HEK293T (cell line): ENCODE results near the gene ANXA6.

Experiments used
- CTCF ChIA-PET: fragments of 350-600 bp; formaldehyde crosslinking; extraction: SDS; loops from one replicate; lab custom pipeline; 2021; ENCODE audit warnings: antibody characterized with exemption, inconsistent platforms; lab: Yijun Ruan, JAX
- POLR2A ChIA-PET: fragments of 350-600 bp; formaldehyde crosslinking; extraction: SDS; loops from one replicate; lab custom pipeline; 2020; ENCODE audit warnings: antibody characterized with exemption, inconsistent platforms; lab: Yijun Ruan, JAX
- DNase-seq: peaks from one replicate; pipeline ENCODE4 v3.0.0; 2012; ENCODE audit warnings: mixed read lengths; ENCODE audit errors: extremely low spot score
- ARNT ChIP-seq: fragments of 450-650 bp; IDR thresholded peaks from 2 replicates; pipeline ENCODE4 v1.6.1; 2017; ENCODE audit warnings: mild to moderate bottlenecking
- BHLHE40 ChIP-seq: fragments of 450-650 bp; IDR thresholded peaks from 2 replicates; pipeline ENCODE4 v1.6.1; 2016; ENCODE audit warnings: mild to moderate bottlenecking, moderate library complexity, borderline replicate concordance
- CTBP1 ChIP-seq: fragments of 450-650 bp; IDR thresholded peaks from 2 replicates; pipeline ENCODE4 v1.6.1; 2016; ENCODE audit warnings: borderline replicate concordance
- ELF4 ChIP-seq: fragments of 450-650 bp; IDR thresholded peaks from 2 replicates; pipeline ENCODE4 v1.6.1; 2017; ENCODE audit warnings: antibody characterized with exemption
- FOXA1 ChIP-seq: fragments of 450-650 bp; IDR thresholded peaks from 2 replicates; pipeline ENCODE4 v1.6.1; 2016; ENCODE audit warnings: mild to moderate bottlenecking
- FOXK2 ChIP-seq: fragments of 450-650 bp; IDR thresholded peaks from 2 replicates; pipeline ENCODE4 v1.6.1; 2016; ENCODE audit warnings: mild to moderate bottlenecking
- FOXM1 ChIP-seq: fragments of 450-650 bp; IDR thresholded peaks from 2 replicates; pipeline ENCODE4 v1.6.1; 2017; ENCODE audit warnings: mild to moderate bottlenecking, borderline replicate concordance
- HDGF ChIP-seq: fragments of 450-650 bp; IDR thresholded peaks from 2 replicates; pipeline ENCODE4 v1.6.1; 2017; ENCODE audit warnings: antibody characterized with exemption, borderline replicate concordance
- L3MBTL2 ChIP-seq: fragments of 450-650 bp; conservative IDR thresholded peaks from 2 replicates; pipeline ENCODE4 v1.6.1; 2016; ENCODE audit warnings: mild to moderate bottlenecking
- LEF1 ChIP-seq: fragments of 450-650 bp; IDR thresholded peaks from 2 replicates; pipeline ENCODE4 v1.6.1; 2017; ENCODE audit warnings: mild to moderate bottlenecking, borderline replicate concordance
- NFRKB ChIP-seq: fragments of 450-650 bp; IDR thresholded peaks from 2 replicates; pipeline ENCODE4 v1.6.1; 2016; ENCODE audit warnings: mild to moderate bottlenecking, moderate library complexity
- SP1 ChIP-seq: fragments of 450-650 bp; IDR thresholded peaks from 2 replicates; pipeline ENCODE4 v1.6.1; 2017
- SUZ12 ChIP-seq: fragments of 450-650 bp; IDR thresholded peaks from 2 replicates; pipeline ENCODE4 v1.6.1; 2016; ENCODE audit warnings: mild to moderate bottlenecking
- TARDBP ChIP-seq: fragments of 450-650 bp; IDR thresholded peaks from 2 replicates; pipeline ENCODE4 v1.6.1; 2016
- ZNF384 ChIP-seq: fragments of 450-650 bp; IDR thresholded peaks from 2 replicates; pipeline ENCODE4 v1.6.1; 2016
- TF ChIP-seq, protein P1 (sequence below): fragments of 450-650 bp; IDR thresholded peaks from 2 replicates; pipeline ENCODE4 v1.6.1; 2016

ANXA6 gene

DNA sequence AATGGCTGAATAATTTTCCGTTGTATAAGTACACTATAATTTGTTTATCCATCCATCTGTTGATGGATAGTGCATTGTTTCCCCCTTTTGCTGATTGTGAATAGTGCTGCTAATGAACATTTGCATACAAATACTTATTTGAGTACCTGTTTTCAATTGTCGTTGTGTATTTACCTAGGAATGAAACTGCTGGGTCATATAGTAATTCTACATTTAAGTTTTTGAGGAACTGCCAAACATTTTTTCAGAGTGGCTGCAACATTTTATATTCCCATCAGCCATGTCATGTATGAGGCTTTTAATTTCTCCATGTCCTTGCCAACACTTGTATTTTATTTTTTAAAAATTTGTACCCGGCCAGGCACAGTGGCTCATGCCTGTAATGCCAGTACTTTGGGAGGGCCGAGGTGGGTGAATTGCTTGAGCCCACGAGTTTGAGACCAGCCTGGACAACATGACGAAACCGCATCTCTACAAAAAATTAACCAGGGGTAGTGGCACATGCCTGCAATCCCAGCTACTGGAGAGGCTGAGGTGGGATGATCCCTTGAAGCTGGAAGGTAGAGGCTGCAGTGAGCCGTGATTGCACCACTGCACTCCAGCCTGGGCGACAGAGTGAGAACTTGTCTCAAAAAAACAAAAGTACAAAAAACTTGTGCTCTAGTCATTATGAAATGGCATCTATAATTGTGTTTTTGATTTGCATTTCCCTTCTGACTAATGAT lies 2.2 kb upstream of the ANXA6 start:
- TF ChIP-seq FOXK2 (no peak), FOXA1 (no peak), ELF4 (no peak), LEF1 (no peak), SUZ12 (no peak), L3MBTL2 (no peak), ARNT (no peak), HDGF (no peak), ZNF384 (no peak), TARDBP (no peak), NFRKB (no peak), FOXM1 (no peak)
- TF ChIP-seq, protein P1, sequence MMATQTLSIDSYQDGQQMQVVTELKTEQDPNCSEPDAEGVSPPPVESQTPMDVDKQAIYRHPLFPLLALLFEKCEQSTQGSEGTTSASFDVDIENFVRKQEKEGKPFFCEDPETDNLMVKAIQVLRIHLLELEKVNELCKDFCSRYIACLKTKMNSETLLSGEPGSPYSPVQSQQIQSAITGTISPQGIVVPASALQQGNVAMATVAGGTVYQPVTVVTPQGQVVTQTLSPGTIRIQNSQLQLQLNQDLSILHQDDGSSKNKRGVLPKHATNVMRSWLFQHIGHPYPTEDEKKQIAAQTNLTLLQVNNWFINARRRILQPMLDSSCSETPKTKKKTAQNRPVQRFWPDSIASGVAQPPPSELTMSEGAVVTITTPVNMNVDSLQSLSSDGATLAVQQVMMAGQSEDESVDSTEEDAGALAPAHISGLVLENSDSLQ, result no peak
- DNase-seq, result no peak
- CTCF ChIA-PET, result interaction anchor here (0.6 kb wide), 1 partner anchor 79 kb away, joined by 7 read pairs; no protein-coding TSS in a partner anchor
- POLR2A ChIA-PET, result no interaction called here

DNA sequence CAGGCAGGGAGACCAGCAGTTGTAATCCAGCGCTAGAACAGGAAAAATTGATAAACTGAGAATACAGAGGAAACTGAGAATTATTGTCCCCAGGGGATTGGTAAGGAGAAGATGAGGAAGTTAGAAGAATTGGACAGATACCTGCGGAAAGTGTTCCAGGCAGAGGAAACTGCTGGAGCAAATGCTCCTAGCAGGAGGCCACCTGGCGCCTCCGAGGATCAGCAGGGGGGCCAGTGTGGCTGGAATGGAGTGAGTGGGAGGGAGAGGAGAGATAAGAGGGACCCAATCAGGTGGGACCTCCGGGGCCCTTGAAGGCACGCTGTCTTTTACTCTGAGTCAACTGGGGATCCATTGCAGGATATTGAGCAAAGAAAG lies 695 bp upstream of the ANXA6 start:
- POLR2A ChIA-PET, result interaction anchor here (1.0 to 1.9 kb wide), 11 partner anchors 10 to 156 kb away, joined by 3 to 8 read pairs (median 4); partner anchors contain the start of gene GM2A
- TF ChIP-seq L3MBTL2, result no peak
- TF ChIP-seq FOXM1, result no peak
- TF ChIP-seq BHLHE40, result no peak
- no peak for TF ChIP-seq ZNF384
- no peak for TF ChIP-seq TARDBP
- TF ChIP-seq, protein P1, result no peak
- no peak for TF ChIP-seq HDGF
- no peak for TF ChIP-seq ELF4
- TF ChIP-seq CTBP1, result no peak
- no peak for TF ChIP-seq SUZ12
- TF ChIP-seq LEF1, result no peak
- no peak for TF ChIP-seq FOXA1
- no peak for TF ChIP-seq ARNT
- TF ChIP-seq SP1, result no peak
- no peak for TF ChIP-seq NFRKB
- TF ChIP-seq FOXK2, result no peak
- CTCF ChIA-PET, result interaction anchor here (1.1 to 1.5 kb wide), 2 partner anchors 32 to 107 kb away, joined by 3 to 11 read pairs; no protein-coding TSS in a partner anchor
- no peak for DNase-seq

DNA sequence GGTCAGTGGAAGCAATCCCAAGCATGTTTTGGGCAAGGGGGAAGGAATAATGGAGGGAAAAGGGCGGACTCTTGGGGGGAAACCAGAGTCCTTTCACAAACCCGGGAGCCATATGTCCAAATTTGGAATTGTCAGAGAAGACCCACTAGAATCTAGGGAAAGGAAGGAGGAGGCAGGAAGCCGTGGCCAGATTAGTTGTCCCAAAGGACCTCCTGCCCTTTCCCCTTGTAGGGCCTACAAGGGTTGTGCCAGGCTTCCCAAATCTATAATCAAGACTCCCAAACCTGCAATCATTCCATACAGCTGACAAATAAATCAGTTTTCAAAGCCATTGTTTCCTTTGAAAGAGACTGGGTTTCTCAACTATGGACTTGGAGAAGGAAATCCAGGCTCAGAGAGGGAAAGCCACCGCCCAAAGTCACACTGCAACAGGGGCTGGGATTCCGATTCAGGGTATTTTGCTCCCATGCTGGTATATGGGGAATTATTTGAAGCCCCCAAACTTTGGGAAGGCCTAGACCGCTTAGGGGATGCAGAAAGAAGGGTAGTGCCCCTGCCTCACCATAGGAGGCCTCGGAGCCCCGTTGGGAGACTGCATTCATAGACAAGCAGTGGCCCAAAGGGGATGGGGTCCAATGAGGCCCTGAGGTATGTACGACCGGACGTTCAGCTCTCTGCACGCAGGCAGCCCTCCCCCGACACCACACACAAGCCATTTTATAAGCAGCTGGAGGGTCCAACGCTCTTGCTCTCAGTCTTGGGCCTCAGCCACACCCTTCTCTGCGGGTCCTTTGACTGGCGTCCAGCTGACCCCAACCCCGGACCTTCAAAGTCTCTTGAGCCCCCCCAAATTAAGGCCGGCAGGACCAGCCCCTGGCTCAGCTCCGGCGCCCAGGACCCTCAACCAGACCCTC lies 815 bp downstream of the ANXA6 start:
- POLR2A ChIA-PET, result interaction anchor here (0.9 to 1.9 kb wide), 12 partner anchors 8 to 456 kb away, joined by 3 to 8 read pairs (median 4); partner anchors contain the start of genes GM2A and RBM22
- DNase-seq, result peak; percentile 25
- CTCF ChIA-PET, result interaction anchor here (0.6 to 1.5 kb wide), 5 partner anchors 30 to 496 kb away, joined by 3 to 11 read pairs (median 3); no protein-coding TSS in a partner anchor
- TF ChIP-seq ELF4, result no peak
- TF ChIP-seq ZNF384, result no peak
- TF ChIP-seq TARDBP, result no peak
- no peak for TF ChIP-seq BHLHE40
- no peak for TF ChIP-seq FOXM1
- no peak for TF ChIP-seq FOXK2
- TF ChIP-seq HDGF, result no peak
- TF ChIP-seq, protein P1, result no peak
- TF ChIP-seq FOXA1, result no peak
- no peak for TF ChIP-seq SP1
- TF ChIP-seq LEF1, result no peak
- TF ChIP-seq ARNT, result no peak

DNA sequence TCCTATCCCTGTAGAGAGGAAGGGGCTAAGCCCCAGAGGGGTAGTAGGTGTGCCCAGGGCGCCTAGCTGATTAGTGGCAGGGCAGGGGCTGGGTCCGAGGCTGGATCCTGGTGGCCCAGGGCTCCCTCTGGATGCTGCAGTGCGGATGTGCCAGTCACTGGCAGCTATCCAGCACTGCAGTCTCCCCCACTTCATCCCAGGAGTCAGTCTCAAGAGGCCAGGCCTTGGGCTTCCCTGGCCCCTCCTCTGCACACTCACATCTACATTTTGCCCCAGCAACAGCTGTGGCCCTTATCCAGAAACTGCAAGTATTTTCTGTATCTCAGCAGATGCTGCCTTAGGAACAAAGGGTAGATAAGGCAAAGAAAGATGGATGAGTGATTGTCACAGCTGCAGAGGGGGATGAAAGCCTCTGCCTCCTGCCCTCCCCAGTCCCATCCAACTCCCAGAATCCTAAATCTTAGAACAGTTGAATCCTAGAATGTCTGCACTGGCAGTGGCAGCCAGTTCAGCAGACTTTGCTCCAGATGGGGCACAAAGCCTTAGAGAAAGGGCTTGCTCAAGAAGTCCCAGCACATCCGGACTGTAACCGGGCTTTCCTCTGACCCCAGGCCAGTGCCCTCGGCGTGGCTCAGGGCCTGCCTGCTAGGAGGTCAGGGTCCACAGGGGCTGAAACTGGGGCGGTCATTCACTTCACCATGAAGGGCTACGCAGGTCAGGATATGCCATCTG lies 1.6 kb downstream of the ANXA6 start:
- DNase-seq, result no peak
- ChIA-PET CTCF (no interaction called here), POLR2A (interaction anchor here (1.1 kb wide), 1 partner anchor 97 kb away, joined by 3 read pairs; the partner anchor contains the start of gene GM2A)
- TF ChIP-seq L3MBTL2, result no peak
- no peak for TF ChIP-seq CTBP1
- no peak for TF ChIP-seq HDGF
- TF ChIP-seq, protein P1, result no peak
- TF ChIP-seq TARDBP, result no peak
- TF ChIP-seq ARNT, result no peak
- no peak for TF ChIP-seq FOXM1
- TF ChIP-seq FOXA1, result no peak
- no peak for TF ChIP-seq FOXK2
- no peak for TF ChIP-seq LEF1
- TF ChIP-seq BHLHE40, result no peak
- no peak for TF ChIP-seq ELF4
- no peak for TF ChIP-seq SUZ12
- TF ChIP-seq NFRKB, result no peak
- no peak for TF ChIP-seq ZNF384
- no peak for TF ChIP-seq SP1
